GM23338 (cell line): Measurements from ENCODE around the gene NFKB2. TPM values are rescaled to one million over a fixed set of nuclear protein-coding genes. Genes with fewer than 3 reads are reported as not detected.

Experiments
- ATAC-seq: fragments of 200-7000 bp; cut with Tn5 transposase; 3 replicates; pipeline ENCODE4 v1.9.1; 2020
- DNase-seq: peaks from one replicate; pipeline ENCODE4 v3.0.0-alpha.2; 2015; ENCODE audit warnings: low spot score
- H2AFZ ChIP-seq: fragments of 200-600 bp; sonication (generic); 2 replicates; pipeline ENCODE4 v1.8.0; 2016; ENCODE audit warnings: antibody characterized with exemption, mild to moderate bottlenecking, moderate library complexity
- H3F3A ChIP-seq: fragments of 200-600 bp; sonication (generic); replicated peaks from 2 replicates; pipeline ENCODE4 v1.8.0; 2017; ENCODE audit warnings: antibody characterized with exemption, mixed run types, low read depth
- H3K27ac ChIP-seq: fragments of 200-600 bp; sonication (generic); 2 replicates; pipeline ENCODE4 v1.6.1; 2016; ENCODE audit warnings: low read depth
- H3K27me3 ChIP-seq: fragments of 200-600 bp; sonication (generic); 2 replicates; pipeline ENCODE4 v1.8.0; 2016; ENCODE audit warnings: mild to moderate bottlenecking, mixed run types, moderate library complexity; ENCODE audit not compliant: insufficient read depth
- H3K36me3 ChIP-seq: fragments of 200-600 bp; sonication (generic); 2 replicates; pipeline ENCODE4 v1.8.0; 2016; ENCODE audit warnings: mild to moderate bottlenecking; ENCODE audit not compliant: insufficient read depth
- H3K4me1 ChIP-seq: fragments of 200-600 bp; sonication (generic); 2 replicates; pipeline ENCODE4 v1.8.0; 2016; ENCODE audit warnings: mild to moderate bottlenecking, moderate library complexity; ENCODE audit not compliant: insufficient read depth
- H3K4me2 ChIP-seq: fragments of 200-600 bp; sonication (generic); 2 replicates; pipeline ENCODE4 v1.7.1; 2017; ENCODE audit warnings: mixed run types
- H3K4me3 ChIP-seq: fragments of 200-600 bp; sonication (generic); 2 replicates; pipeline ENCODE4 v1.6.1; 2016; ENCODE audit warnings: mixed run types
- H3K79me2 ChIP-seq: fragments of 200-600 bp; sonication (generic); replicated peaks from 2 replicates; pipeline ENCODE4 v1.8.0; 2017; ENCODE audit warnings: mild to moderate bottlenecking; ENCODE audit not compliant: insufficient read depth
- H3K9me2 ChIP-seq: fragments of 200-600 bp; sonication (generic); 2 replicates; pipeline ENCODE4 v1.8.0; 2017; ENCODE audit not compliant: insufficient read depth
- H4K20me1 ChIP-seq: fragments of 200-600 bp; sonication (generic); replicated peaks from 2 replicates; pipeline ENCODE4 v1.8.0; 2017; ENCODE audit warnings: mild to moderate bottlenecking; ENCODE audit not compliant: insufficient read depth
- H3K27ac Mint-ChIP-seq: 2 replicates; pipeline ENCODE4 v1.8.0; 2020; ENCODE audit warnings: inconsistent platforms, mild to moderate bottlenecking, moderate library complexity, mixed read lengths
- H3K27me3 Mint-ChIP-seq: 3 replicates; pipeline ENCODE4 v1.8.0; 2022; ENCODE audit warnings: low read depth, mild to moderate bottlenecking, moderate library complexity, mixed read lengths, inconsistent platforms; ENCODE audit not compliant: insufficient read depth, poor library complexity
- H3K36me3 Mint-ChIP-seq: 3 replicates; pipeline ENCODE4 v1.8.0; 2021; ENCODE audit warnings: low read depth, mild to moderate bottlenecking, inconsistent platforms, moderate library complexity, mixed read lengths
- H3K4me1 Mint-ChIP-seq: 3 replicates; pipeline ENCODE4 v1.8.0; 2020; ENCODE audit warnings: mild to moderate bottlenecking, inconsistent platforms, mixed read lengths
- H3K4me3 Mint-ChIP-seq: 3 replicates; pipeline ENCODE4 v1.8.0; 2021; ENCODE audit warnings: moderate library complexity, mild to moderate bottlenecking, inconsistent platforms, mixed read lengths
- H3K9me3 Mint-ChIP-seq: 3 replicates; pipeline ENCODE4 v1.8.0; 2020; ENCODE audit warnings: moderate library complexity, mild to moderate bottlenecking, inconsistent platforms, mixed read lengths
- CREB1 ChIP-seq: fragments of 250-450 bp; sonication (Bioruptor Pico); IDR thresholded peaks from 2 replicates; pipeline ENCODE4 v1.5.0; 2020; ENCODE audit warnings: low read depth, mild to moderate bottlenecking, moderate library complexity
- EZH2 ChIP-seq: fragments of 200-600 bp; sonication (generic); IDR thresholded peaks from one replicate; pipeline ENCODE4 v1.8.0; 2017; ENCODE audit warnings: antibody characterized with exemption, mild to moderate bottlenecking, low read depth; ENCODE audit not compliant: unreplicated experiment
- EZH2phosphoT487 ChIP-seq: fragments of 200-600 bp; sonication (generic); IDR thresholded peaks from one replicate; pipeline ENCODE4 v1.8.1; 2018; ENCODE audit warnings: antibody characterized with exemption; ENCODE audit not compliant: unreplicated experiment
- JUNB ChIP-seq: IDR thresholded peaks from one replicate; pipeline ENCODE4 v1.6.1; 2016; ENCODE audit warnings: antibody characterized with exemption; ENCODE audit not compliant: unreplicated experiment
- NANOG ChIP-seq: IDR thresholded peaks from 2 replicates; pipeline ENCODE4 v1.6.1; 2016; ENCODE audit warnings: antibody characterized with exemption, borderline replicate concordance
- STAT1 ChIP-seq: IDR thresholded peaks from one replicate; pipeline ENCODE4 v1.6.1; 2016; ENCODE audit warnings: antibody characterized with exemption; ENCODE audit not compliant: unreplicated experiment
- ZNF114 ChIP-seq: fragments of 250-450 bp; sonication (Bioruptor Pico); IDR thresholded peaks from 2 replicates; pipeline ENCODE4 v1.5.0; 2020; ENCODE audit warnings: mild to moderate bottlenecking, moderate library complexity
- ZNF331 ChIP-seq: fragments of 250-450 bp; sonication (Bioruptor Pico); IDR thresholded peaks from 2 replicates; pipeline ENCODE4 v1.5.0; 2020; ENCODE audit warnings: low read depth, mild to moderate bottlenecking, moderate library complexity
- polyA plus RNA-seq: library from polyadenylated mRNA; unstranded; fragments of >200 nt; fragmentation: Nextera tagmentation; extraction: Ambion mirVana; gene quantifications from 2 replicates; pipeline ENCODE4 v1.2.1, GENCODE V29; 2016
- total RNA-seq: library from RNA; depleted of rRNA; stranded (reverse); fragments of >200 nt; shearing (Covaris generic); gene quantifications from 2 replicates; pipeline ENCODE4 v1.2.3, GENCODE V29; 2014
- TF ChIP-seq, protein P1 (sequence below): IDR thresholded peaks from one replicate; pipeline ENCODE4 v1.6.1; 2018; ENCODE audit warnings: antibody characterized with exemption; ENCODE audit not compliant: unreplicated experiment
- TF ChIP-seq, protein P2 (sequence below): IDR thresholded peaks from 2 replicates; pipeline ENCODE4 v1.6.1; 2016; ENCODE audit warnings: antibody characterized with exemption

The NFKB2 gene
- total and polyA plus RNA-seq, 2 experiments from 2014 or later = 6.8 to 29.4 TPM

DNA sequence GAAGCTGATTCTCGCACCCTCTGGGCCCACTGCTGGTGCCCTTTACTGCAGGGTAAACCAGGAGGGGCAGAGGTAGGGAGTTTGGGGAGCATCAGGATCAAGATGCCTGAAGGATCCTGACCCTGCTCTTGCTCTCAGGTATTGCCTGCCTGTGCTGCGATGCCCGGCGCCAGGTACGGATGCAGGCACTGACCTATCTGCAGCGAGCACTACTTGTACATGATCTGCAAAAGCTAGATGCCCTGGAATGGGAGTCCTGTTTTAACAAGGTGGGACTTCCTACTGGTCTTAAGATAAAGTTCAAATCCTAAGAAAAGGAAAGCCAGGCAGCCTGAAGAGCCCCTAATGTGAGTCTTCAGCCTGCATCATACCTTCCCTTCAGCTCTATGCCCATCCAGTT lies 16.1 kb upstream of the NFKB2 start:
- no peaks in the 10 kb centered on the region for H3K9me2 ChIP-seq
- Mint-ChIP-seq H3K4me1 (no peaks in the 10 kb centered on the region), H3K27me3 (peaks cover 12% of the 10 kb centered on the region), H3K36me3 (peaks cover 17% of the 10 kb centered on the region; the same call in 2 of the 3 replicates), H3K4me3 (no peak overlapping the region), H3K9me3 (no peaks in the 10 kb centered on the region), H3K27ac (no peak overlapping the region)
- H3F3A ChIP-seq = 0 out of 2 replicates have a peak, but pooled peaks cover 4% of the 10 kb centered on the region
- no peaks in the 10 kb centered on the region for H3K27me3 ChIP-seq
- H3K27ac ChIP-seq = no peak overlapping the region
- H3K4me2 ChIP-seq = no peak overlapping the region
- H3K4me1 ChIP-seq = no peaks in the 10 kb centered on the region
- no peaks in the 10 kb centered on the region; the same call in 1 of the 2 replicates for H4K20me1 ChIP-seq
- no peak for DNase-seq
- no peak for ATAC-seq
- H3K4me3 ChIP-seq = no peak overlapping the region
- no peak overlapping the region for H2AFZ ChIP-seq
- H3K79me2 ChIP-seq = no peaks in the 10 kb centered on the region
- H3K36me3 ChIP-seq = peaks cover 3% of the 10 kb centered on the region; the same call in 1 of the 2 replicates
- TF ChIP-seq EZH2 (no peak), NANOG (no peak), ZNF331 (CRISPR knock-in tag) (no peak), CREB1 (CRISPR knock-in tag) (no peak), EZH2phosphoT487 (no peak), ZNF114 (no peak), JUNB (no peak)
- TF ChIP-seq, protein P1, sequence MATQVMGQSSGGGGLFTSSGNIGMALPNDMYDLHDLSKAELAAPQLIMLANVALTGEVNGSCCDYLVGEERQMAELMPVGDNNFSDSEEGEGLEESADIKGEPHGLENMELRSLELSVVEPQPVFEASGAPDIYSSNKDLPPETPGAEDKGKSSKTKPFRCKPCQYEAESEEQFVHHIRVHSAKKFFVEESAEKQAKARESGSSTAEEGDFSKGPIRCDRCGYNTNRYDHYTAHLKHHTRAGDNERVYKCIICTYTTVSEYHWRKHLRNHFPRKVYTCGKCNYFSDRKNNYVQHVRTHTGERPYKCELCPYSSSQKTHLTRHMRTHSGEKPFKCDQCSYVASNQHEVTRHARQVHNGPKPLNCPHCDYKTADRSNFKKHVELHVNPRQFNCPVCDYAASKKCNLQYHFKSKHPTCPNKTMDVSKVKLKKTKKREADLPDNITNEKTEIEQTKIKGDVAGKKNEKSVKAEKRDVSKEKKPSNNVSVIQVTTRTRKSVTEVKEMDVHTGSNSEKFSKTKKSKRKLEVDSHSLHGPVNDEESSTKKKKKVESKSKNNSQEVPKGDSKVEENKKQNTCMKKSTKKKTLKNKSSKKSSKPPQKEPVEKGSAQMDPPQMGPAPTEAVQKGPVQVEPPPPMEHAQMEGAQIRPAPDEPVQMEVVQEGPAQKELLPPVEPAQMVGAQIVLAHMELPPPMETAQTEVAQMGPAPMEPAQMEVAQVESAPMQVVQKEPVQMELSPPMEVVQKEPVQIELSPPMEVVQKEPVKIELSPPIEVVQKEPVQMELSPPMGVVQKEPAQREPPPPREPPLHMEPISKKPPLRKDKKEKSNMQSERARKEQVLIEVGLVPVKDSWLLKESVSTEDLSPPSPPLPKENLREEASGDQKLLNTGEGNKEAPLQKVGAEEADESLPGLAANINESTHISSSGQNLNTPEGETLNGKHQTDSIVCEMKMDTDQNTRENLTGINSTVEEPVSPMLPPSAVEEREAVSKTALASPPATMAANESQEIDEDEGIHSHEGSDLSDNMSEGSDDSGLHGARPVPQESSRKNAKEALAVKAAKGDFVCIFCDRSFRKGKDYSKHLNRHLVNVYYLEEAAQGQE = no peak
- TF ChIP-seq, protein P2, sequence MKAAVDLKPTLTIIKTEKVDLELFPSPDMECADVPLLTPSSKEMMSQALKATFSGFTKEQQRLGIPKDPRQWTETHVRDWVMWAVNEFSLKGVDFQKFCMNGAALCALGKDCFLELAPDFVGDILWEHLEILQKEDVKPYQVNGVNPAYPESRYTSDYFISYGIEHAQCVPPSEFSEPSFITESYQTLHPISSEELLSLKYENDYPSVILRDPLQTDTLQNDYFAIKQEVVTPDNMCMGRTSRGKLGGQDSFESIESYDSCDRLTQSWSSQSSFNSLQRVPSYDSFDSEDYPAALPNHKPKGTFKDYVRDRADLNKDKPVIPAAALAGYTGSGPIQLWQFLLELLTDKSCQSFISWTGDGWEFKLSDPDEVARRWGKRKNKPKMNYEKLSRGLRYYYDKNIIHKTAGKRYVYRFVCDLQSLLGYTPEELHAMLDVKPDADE = no peak

DNA sequence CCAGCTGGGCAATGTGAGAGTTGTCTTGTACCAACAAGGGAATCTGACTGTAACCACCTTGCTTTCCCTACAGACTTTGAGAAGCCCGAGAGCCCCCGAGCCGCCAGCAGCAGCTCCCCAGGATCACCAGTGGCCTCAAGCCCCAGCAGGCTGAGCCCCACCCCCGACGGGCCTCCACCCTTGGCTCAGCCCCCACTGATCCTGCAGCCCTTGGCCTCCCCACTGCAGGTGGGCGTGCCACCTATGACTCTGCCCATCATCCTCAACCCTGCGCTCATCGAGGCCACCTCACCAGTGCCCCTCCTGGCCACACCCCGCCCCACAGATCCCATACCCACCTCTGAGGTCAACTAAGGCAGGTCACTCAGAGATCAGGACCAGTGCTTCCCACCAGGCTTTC lies 13.5 kb upstream of the NFKB2 start:
- H3K36me3 ChIP-seq = peaks cover 3% of the 10 kb centered on the region; the same call in 1 of the 2 replicates
- Mint-ChIP-seq H3K4me1 (no peaks in the 10 kb centered on the region), H3K27me3 (peaks cover 12% of the 10 kb centered on the region), H3K27ac (no peak overlapping the region), H3K36me3 (peaks cover 11% of the 10 kb centered on the region; the same call in 2 of the 3 replicates), H3K9me3 (no peaks in the 10 kb centered on the region), H3K4me3 (no peak overlapping the region)
- H2AFZ ChIP-seq = no peak overlapping the region
- H3K27ac ChIP-seq = no peak overlapping the region
- no peaks in the 10 kb centered on the region for H3K27me3 ChIP-seq
- DNase-seq (no peak), ATAC-seq (no peak)
- H4K20me1 ChIP-seq = no peaks in the 10 kb centered on the region; the same call in 1 of the 2 replicates
- H3K4me3 ChIP-seq = no peak overlapping the region
- TF ChIP-seq STAT1 = no peak
- TF ChIP-seq, protein P2 = no peak
- no peak for TF ChIP-seq EZH2phosphoT487
- H3K9me2 ChIP-seq = no peaks in the 10 kb centered on the region
- H3K79me2 ChIP-seq = no peaks in the 10 kb centered on the region
- no peak overlapping the region for H3K4me2 ChIP-seq
- H3F3A ChIP-seq = no peaks in the 10 kb centered on the region
- no peaks in the 10 kb centered on the region for H3K4me1 ChIP-seq
